A673 (cell line): ENCODE measurements around the gene ALDH3B1. TPM values are rescaled to one million over a fixed set of nuclear protein-coding genes. Genes with fewer than 3 reads are reported as not detected.

Source experiments
- BruUV-seq: library from RNA; stranded (reverse); fragments of 400-500 nt; replicated peaks from 2 replicates; lab custom pipeline; 2021; lab: Mats Ljungman, UMichigan
- CTCF ChIA-PET: fragments of 300-600 bp; sonication (Branson Sonifier 250); formaldehyde crosslinking; loops from one replicate; lab custom pipeline; 2022; ENCODE audit warnings: antibody characterized with exemption; lab: Charles Lee
- POLR2A ChIA-PET: fragments of 300-600 bp; sonication (Branson Sonifier 250); formaldehyde crosslinking; loops from one replicate; lab custom pipeline; 2022; ENCODE audit warnings: antibody characterized with exemption; ENCODE audit not compliant: low non-redundant PET; lab: Charles Lee
- DNase-seq: peaks from one replicate; pipeline ENCODE4 v3.0.0-alpha.2; 2015; ENCODE audit warnings: low spot score
- H3K27ac ChIP-seq: fragments of 200-600 bp; sonication (generic); 2 replicates; pipeline ENCODE4 v1.5.1; 2016; ENCODE audit warnings: mixed run types, low read depth, mild to moderate bottlenecking, mixed read lengths, antibody characterized with exemption, low read length; ENCODE audit not compliant: poor library complexity, severe bottlenecking
- H3K27me3 ChIP-seq: fragments of 200-600 bp; sonication (generic); replicated peaks from 2 replicates; pipeline ENCODE4 v1.6.1; 2017; ENCODE audit warnings: mixed run types, low read depth, mild to moderate bottlenecking, mixed read lengths, antibody characterized with exemption, low read length; ENCODE audit not compliant: insufficient read depth, poor library complexity
- H3K36me3 ChIP-seq: fragments of 200-600 bp; sonication (generic); 2 replicates; pipeline ENCODE4 v1.6.1; 2016; ENCODE audit warnings: mixed run types, mild to moderate bottlenecking, mixed read lengths, antibody characterized with exemption, low read length; ENCODE audit not compliant: insufficient read depth, poor library complexity, severe bottlenecking
- H3K4me1 ChIP-seq: fragments of 200-600 bp; sonication (generic); 2 replicates; pipeline ENCODE4 v1.6.1; 2017; ENCODE audit warnings: mixed run types, mild to moderate bottlenecking, mixed read lengths, antibody characterized with exemption, low read length; ENCODE audit not compliant: insufficient read depth, poor library complexity, severe bottlenecking
- H3K4me3 ChIP-seq: fragments of 200-600 bp; sonication (generic); 2 replicates; pipeline ENCODE4 v1.5.1; 2016; ENCODE audit warnings: low read depth, mixed run types, mild to moderate bottlenecking, mixed read lengths, low read length; ENCODE audit not compliant: poor library complexity, severe bottlenecking
- H3K9me3 ChIP-seq: fragments of 200-600 bp; sonication (generic); 2 replicates; pipeline ENCODE4 v1.6.1; 2016; ENCODE audit warnings: mixed run types, low read depth, mild to moderate bottlenecking, mixed read lengths, antibody characterized with exemption, low read length; ENCODE audit not compliant: poor library complexity, severe bottlenecking
- EZH2 ChIP-seq: fragments of 200-600 bp; sonication (generic); IDR thresholded peaks from 2 replicates; pipeline ENCODE4 v1.6.1; 2017; ENCODE audit warnings: borderline replicate concordance, low read depth, mild to moderate bottlenecking, mixed read lengths, antibody characterized with exemption, low read length; ENCODE audit not compliant: poor library complexity, severe bottlenecking
- intact Hi-C: fragments of 100-400 bp; cut with micrococcal nuclease; formaldehyde crosslinking; loops from one replicate; pipeline ENCODE4 v1.10.0; 2022; ENCODE audit not compliant: unreplicated experiment
- total RNA-seq: library from RNA; stranded (reverse); gene quantifications from 2 replicates; pipeline ENCODE4 v1.2.3, GENCODE V29; 2021
- TF ChIP-seq, protein P1 (sequence below): fragments of 300-800, 200-600 bp; sonication (generic); conservative IDR thresholded peaks from 2 replicates; pipeline ENCODE4 v1.5.1; 2017; ENCODE audit warnings: low read depth, mild to moderate bottlenecking, antibody characterized with exemption, low read length, moderate library complexity, mixed read lengths

The ALDH3B1 gene
- total RNA-seq, 1 experiment from 2014 or later, result not detected

DNA sequence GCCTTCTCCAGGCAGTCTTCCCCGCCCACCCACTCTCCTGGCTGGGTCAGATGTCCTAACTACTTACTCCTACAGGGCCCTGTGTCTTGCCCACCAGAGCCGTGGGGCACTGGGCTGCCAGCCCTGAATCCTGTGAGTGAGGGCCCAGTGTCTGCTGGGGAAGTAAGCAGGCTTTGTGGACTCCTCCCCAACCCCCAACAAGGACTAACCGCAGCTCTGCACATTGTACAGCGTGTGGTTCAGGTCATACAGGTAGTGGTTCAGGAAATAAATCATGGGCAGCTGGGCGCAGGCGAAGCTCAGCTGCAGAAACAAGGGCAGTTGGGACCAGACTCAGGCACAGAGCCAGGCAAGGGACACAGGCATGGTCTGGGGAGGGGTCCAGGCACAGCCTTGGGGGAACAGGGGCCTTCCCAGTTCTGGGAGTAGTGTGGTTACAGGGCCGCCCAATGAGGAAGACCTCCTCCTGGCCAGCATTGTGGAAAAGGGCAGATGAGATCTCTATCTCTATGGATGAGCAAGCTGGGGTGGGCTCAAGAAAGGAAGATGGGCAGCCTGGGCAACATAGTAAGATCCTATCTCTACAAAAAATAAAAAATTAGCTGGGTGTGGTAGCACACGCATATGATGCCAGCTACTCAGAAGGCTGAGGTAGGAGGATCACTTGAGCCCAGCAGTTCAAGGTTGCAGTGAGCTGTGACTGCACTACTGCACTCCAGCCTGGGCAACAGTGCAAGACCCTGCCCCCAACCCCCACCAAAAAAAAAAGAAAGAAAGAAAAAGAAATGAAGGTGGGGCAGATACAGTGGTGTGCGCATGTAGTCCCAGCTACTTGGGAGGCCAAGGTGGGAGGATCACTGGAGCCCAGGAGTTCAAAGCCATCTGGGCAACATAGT is 11.7 kb upstream of the ALDH3B1 start:
- CTCF ChIA-PET, result no interaction called here

DNA sequence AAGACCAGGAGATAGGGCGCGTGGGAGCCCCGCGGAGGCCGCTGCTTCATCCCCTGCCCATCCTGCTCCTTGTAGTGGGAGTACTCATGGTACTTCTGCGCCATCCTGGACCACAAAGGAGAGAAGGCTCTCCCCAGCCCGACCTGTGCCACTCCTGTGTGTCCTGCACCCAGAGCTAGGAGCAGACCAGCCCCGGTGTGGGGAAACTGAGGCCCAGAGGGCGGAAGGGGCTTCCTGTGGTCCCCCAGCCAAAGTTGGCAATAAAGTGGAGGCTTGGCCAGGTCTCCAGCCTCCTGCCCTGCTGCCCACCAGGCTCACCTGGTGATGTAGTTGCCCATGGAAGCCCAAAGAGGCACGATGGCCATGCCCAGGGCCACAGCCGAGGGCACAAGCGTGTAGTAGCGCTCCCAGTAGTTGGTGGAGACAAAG is 10.9 kb upstream of the ALDH3B1 start:
- no TSS peak for BruUV-seq
- no peaks in the 10 kb centered on the region for H3K36me3 ChIP-seq
- no peak for DNase-seq
- H3K4me1 ChIP-seq, result peaks cover 2% of the 10 kb centered on the region
- no peak overlapping the region for H3K4me3 ChIP-seq
- H3K27me3 ChIP-seq, result peaks cover 5% of the 10 kb centered on the region
- no peaks in the 10 kb centered on the region for H3K9me3 ChIP-seq
- H3K27ac ChIP-seq, result no peak overlapping the region
- TF ChIP-seq, protein P1, sequence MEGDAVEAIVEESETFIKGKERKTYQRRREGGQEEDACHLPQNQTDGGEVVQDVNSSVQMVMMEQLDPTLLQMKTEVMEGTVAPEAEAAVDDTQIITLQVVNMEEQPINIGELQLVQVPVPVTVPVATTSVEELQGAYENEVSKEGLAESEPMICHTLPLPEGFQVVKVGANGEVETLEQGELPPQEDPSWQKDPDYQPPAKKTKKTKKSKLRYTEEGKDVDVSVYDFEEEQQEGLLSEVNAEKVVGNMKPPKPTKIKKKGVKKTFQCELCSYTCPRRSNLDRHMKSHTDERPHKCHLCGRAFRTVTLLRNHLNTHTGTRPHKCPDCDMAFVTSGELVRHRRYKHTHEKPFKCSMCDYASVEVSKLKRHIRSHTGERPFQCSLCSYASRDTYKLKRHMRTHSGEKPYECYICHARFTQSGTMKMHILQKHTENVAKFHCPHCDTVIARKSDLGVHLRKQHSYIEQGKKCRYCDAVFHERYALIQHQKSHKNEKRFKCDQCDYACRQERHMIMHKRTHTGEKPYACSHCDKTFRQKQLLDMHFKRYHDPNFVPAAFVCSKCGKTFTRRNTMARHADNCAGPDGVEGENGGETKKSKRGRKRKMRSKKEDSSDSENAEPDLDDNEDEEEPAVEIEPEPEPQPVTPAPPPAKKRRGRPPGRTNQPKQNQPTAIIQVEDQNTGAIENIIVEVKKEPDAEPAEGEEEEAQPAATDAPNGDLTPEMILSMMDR, result no peak
- no peak for TF ChIP-seq EZH2
- CTCF ChIA-PET, result no interaction called here
- intact Hi-C loops, result loop anchor here (10.0 kb wide), 1 partner anchor 154 kb away; no protein-coding TSS in a partner anchor
- POLR2A ChIA-PET, result no interaction called here

More for the DNA sequence above, 11.7 kb upstream of the ALDH3B1 start:
- Histone ChIP-seq H3K4me1 (no peaks in the 10 kb centered on the region), H3K27ac (no peak overlapping the region), H3K9me3 (no peaks in the 10 kb centered on the region), H3K36me3 (no peaks in the 10 kb centered on the region), H3K27me3 (no peaks in the 10 kb centered on the region), H3K4me3 (no peak overlapping the region)
- BruUV-seq, result no TSS peak
- TF ChIP-seq EZH2, result no peak
- TF ChIP-seq, protein P1, result no peak
- no peak for DNase-seq
- intact Hi-C loops, result loop anchor here (10.0 kb wide), 1 partner anchor 154 kb away; no protein-coding TSS in a partner anchor
- POLR2A ChIA-PET, result no interaction called here

DNA sequence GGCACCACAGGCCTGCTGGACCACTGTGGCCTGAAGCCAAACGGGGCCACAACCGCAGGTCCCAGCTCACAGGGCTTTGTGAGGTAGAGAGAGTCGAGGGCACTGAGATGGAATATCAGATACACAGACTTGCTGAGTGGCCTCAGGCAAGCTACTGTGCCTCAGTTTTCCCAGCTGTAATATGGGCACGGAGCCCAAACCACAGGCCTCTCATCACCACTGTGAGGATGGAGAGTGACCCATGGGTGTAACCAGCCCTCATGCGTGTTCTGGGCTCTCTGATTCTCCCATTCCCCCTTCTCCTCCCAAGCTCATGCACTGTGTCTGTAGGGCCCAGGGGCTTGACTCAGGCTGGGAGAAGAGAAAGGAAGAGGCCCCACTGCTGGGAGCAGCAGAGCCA is 10.4 kb upstream of the ALDH3B1 start:
- ChIA-PET CTCF (no interaction called here), POLR2A (no interaction called here)
- intact Hi-C loops, result loop anchor here (10.0 kb wide), 2 partner anchors 155 to 205 kb away; no protein-coding TSS in a partner anchor

More for the DNA sequence above, 10.4 kb upstream of the ALDH3B1 start:
- no peaks in the 10 kb centered on the region for H3K9me3 ChIP-seq
- no peak overlapping the region for H3K27ac ChIP-seq
- BruUV-seq, result no TSS peak
- peaks cover 5% of the 10 kb centered on the region for H3K27me3 ChIP-seq
- no peaks in the 10 kb centered on the region for H3K36me3 ChIP-seq
- H3K4me1 ChIP-seq, result peaks cover 6% of the 10 kb centered on the region
- TF ChIP-seq, protein P1, result no peak
- TF ChIP-seq EZH2, result no peak
- no peak overlapping the region for H3K4me3 ChIP-seq
- DNase-seq, result no peak
